ENCODE results near the gene NXT1.
"Not testable (repeated sequence)": the region's sequence is repeated elsewhere in the genome, so short reads cannot be mapped to it uniquely, and the experiment has no call there.

The NXT1 gene

DNA sequence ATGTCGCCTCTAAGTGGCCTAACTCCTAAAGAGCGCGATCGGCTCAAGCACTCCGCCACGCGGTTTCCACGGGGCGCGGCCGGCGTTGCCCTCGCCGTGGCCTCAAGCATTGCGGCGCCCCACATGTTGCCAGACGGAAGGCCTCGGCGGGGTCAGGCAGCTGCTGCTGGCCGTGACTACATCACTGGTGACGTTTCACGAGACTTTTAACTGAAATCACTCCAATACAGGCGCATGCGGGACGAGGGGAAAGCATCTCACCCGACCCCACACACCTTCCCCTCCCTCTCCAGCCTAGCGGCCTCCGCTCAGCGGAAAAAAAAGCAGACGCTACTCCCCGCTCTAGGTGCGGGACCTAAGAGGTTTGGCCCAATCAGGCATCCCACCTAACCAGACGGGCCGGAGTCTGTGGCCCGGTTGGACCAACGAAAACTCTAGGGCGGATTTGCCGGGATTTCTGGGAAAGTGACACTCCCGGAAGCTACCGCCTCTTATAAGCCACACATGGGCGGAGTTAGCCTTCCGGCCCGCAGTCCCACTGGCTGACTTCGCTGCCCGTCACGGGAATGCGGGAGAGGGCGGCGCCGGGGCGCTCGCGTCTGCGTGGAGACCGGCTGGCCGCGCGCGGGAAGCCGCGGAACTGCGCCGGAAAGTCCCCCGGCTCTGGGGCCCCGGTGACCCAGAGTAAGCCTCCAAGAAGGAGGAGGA is at the start of gene NXT1:
Gene NXT1, plus strand, starts transcription at position 596 of the 708 bp plus-strand sequence. CDS start 3,251 bp downstream, outside the sequence.
- peak; percentile 99 for DNase-seq

DNA sequence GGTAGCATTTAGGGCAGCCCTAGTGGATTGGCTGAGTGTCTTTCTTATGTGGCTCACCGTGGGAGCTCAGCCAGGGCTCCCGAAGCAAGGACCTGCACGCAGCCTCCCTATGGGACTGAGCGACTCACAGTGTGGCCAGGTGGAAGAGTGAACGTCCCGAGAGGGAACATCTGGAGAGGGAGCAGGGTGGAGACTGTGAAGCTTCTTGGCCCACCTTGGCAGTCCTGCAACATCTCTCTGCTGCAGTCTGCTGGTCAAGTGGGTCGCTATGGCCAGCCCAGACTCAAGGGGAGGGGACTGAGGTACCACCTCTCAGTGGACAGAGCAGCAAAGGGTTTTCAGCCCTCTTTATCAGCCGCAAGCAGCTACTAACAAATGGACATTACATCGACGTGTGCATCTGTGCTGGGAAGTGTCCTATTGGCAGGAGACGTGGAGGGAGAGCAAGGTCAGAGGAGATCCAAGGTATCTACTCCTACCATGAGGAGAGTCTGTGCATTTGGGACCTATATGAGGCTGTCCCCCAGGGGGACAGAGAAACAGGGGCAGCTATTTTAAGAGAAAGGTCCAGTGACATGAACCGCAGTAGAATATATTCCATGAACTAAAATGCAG is 49.0 kb upstream of the NXT1 start:
- DNase-seq: no peak

DNA sequence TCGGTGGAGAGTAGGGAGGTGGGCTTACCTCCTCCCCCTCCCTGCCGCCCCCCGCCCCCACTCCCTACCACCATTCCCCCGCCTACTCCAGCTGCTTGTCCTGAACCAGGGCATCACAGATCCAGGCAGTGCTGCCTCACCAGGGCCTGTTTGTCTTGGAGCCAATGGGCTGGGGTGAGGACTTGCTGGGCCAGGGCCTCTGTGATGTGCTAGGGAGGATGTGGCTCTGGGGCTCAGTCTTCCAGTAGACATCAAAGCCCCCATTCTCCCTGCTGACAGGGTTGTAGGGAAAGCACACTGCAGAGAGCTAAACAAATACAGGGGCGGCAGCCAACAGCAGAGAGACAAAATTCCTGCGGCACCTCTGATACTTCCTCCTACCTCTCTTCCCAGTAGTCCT is 48.2 kb upstream of the NXT1 start:
- DNase-seq: no peak

- DNase-seq: no peak
These were observed 47.8 kb upstream of the NXT1 start for GRCh38 chr20:23302801-23303200.

DNA sequence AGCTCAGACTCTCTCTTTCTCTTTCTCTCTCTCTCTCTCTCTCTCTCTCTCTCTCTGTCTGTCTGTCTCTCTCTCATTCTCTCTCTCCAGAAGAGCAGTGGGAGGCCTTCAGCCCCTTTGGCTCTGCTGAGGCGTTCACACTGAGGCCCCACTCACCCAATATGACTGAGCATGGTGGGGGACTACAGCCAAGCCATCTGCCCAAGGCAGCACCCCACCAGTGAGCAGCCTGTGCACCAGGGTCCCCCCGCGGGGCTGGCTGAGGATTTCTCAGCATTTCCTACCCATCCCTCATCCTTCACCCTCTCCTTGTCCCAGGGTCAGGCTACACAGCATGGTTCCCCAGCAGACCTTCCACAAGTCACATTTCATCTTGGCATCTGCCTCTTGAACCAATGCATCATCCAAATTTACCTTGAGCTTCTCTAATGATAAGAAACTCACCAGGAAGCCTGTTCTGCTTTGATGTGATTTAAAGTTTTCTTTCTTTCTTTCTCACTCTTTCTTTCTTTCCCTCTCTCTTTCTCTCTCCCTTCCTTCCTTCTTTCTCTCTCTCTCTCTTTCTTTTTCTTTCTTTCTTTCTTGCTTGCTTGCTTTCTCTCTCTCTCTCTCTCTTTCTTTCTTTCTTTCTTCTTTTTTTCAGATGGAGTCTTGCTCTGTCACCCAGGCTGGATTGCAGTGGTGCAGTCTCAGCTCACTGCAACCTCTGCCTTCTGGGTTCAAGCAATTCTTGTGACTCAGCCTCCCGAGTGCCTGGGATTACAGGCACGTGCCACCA is 47.1 kb upstream of the NXT1 start:
- no peak for DNase-seq

- DNase-seq: no peak
These were observed 46.0 kb upstream of the NXT1 start for GRCh38 chr20:23304616-23305015.

DNA sequence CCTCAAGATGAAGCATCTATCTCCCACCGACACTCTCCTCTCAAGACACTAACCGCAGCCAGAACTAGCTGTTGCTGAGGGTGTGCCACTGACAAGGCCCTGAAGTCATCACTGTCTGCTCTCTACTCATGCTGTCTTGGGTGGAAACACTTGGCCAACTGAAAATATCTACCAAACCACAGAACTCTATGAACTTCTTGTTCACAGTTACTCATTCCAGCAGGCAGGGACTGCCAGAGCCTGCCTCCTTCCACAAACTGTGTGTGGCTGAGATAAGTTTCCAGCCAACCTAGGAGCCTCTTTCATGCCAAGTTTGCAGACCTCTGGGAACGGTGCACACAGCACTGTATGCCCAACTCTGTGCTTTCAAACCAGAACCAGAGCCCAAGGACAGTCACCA is 45.5 kb upstream of the NXT1 start:
- DNase-seq: no peak

DNA sequence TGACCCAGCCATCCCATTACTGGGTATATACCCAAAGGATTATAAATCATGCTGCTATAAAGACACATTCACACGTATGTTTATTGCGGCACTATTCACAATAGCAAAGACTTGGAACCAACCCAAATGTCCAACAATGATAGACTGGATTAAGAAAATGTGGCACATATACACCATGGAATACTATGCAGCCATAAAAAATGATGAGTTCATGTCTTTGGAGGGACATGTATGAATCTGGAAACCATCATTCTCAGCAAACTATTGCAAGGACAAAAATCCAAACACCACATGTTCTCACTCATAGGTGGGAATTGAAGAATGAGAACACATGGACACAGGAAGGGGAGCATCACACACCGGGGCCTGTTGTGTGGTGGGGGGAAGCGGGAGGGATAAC is 43.2 kb upstream of the NXT1 start:
- DNase-seq: not testable (repeated sequence)

GRCh38 chr20:23308024-23308423 is 42.6 kb upstream of the NXT1 start:
- DNase-seq: no peak

GRCh38 chr20:23308908-23309307 is 41.7 kb upstream of the NXT1 start:
- no peak for DNase-seq

GRCh38 chr20:23309781-23310180 is 40.8 kb upstream of the NXT1 start:
- DNase-seq: no peak

DNA sequence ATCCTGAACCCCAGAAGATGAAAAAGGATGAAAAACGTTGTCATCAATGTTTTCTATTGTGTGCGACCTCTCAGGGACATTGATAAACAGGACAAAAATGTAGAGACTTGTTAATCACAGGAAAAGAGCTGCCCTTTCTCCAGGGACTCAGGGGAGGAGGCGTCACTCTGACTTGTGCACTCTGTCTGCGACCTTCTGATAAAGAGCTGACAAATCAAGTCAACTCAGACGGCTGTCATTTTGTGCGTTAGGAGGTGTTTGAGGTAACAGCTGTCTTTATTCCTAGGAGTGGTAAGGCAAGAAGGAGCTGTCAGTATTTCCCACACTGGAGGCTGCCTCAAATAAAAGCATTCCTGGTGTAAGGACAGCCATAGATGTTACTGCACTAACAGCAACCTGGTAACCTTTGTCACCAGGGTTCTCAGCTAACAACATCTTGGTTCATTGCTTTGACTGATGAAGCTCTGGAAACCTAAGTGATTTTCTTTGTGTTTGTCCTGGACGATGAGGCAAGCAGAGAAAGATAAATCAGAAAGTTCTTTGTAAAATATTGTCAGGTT is 38.6 kb upstream of the NXT1 start:
- no peak for DNase-seq

GRCh38 chr20:23313271-23313670 is 37.3 kb upstream of the NXT1 start:
- DNase-seq: no peak

- DNase-seq: no peak
These were observed 35.9 kb upstream of the NXT1 start for GRCh38 chr20:23314699-23315098.

DNA sequence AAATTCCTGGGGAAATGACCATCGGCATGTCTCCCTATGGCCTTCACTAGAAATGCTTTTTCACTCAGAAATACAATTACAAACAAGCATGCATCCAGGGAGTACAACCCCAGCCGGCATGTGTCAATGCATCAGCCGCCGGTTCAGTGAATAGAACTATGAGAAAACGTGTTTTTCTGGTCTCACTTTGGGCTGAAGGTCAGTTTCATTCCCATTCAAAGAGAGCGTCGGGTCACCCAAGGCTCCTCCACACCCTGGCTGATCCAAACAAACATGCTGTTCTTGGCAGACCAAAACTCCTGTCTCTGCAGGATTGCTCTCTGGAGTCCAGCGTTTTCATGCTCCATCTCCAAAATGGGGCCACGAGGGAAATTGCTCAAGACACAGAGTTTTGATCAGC is 35.5 kb upstream of the NXT1 start:
- DNase-seq: no peak

GRCh38 chr20:23316626-23317025 is 34.0 kb upstream of the NXT1 start:
- DNase-seq: no peak

- DNase-seq: no peak
These were observed 33.5 kb upstream of the NXT1 start for GRCh38 chr20:23317081-23317480.

GRCh38 chr20:23318347-23318746 is 32.2 kb upstream of the NXT1 start:
- DNase-seq: no peak

DNA sequence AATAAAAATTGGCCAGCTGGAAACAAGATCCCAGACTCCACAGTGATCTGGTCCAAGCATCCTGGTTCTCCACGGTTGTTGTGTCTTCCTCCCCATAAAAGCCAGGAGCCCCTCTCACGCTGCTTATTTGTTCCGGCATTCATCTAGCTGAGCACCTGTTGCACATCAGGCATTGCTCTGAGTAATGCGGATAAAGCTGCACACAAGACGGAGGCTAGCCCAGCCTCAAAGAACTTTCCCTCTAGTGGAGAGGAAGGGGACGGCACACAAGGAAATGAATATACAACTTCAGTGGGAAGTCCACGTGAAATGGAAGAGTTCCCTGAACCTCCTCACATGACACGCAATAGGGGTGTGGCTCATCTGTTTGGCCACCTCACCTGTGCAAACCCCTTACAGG is 30.3 kb upstream of the NXT1 start:
- no peak for DNase-seq

GRCh38 chr20:23325107-23325506 is 25.5 kb upstream of the NXT1 start:
- DNase-seq: no peak

DNA sequence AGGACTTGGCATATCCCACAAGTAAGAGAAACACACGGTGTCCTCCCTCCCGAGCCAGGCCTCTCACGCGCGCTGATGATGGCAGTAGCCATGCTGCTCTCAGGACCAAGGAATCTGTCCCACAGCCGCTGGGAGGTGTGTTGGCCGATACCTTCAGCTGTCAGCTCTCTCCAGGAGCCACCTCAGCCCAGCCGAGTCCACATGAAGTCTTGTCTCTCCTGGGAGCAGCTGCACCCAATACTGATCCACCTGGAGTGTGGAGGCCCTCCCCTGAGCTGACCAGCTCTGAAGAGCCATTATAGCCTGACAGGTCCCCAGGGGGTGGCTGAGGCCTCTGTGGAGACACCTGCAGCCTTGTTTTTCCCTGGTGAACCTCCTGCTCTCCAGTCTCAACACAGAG is 23.8 kb upstream of the NXT1 start:
- no peak for DNase-seq

DNA sequence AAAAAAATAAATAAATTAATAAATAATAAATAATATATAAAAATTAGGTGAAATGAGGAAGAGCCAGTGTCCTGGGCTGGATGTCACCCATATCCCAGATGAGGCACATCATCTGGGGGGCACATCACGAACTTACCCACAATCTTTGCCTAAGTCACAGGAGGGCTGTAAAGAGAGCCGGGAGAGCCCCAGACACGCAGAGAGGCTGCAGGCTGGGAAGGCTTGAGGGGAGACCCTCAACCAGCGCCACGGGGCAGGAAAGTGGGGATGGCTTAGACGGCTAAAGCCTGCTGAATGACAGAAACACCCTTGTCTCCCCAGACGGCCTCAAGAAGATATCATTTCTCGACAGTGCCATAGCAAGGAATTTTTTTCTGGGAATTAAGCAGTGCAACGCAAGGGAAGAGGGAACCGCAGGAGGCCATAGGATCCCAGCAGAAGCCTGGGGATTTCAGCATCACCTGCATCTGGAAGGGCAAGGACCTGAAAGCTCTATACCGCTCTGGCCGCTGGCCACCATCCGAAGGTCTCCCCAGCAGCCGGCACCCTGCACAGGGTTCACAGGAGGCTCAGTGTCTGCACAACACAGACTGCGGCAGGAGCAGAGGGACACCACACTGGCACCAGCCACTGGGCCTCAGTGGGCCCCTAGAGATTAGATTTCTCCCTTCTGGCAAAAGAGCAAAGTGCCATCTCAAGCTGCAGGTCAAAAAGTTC is 22.8 kb upstream of the NXT1 start:
- DNase-seq: no peak

Measured in NCI-H510A (cell line).